ENCODE results near the gene WDR88.

DNA sequence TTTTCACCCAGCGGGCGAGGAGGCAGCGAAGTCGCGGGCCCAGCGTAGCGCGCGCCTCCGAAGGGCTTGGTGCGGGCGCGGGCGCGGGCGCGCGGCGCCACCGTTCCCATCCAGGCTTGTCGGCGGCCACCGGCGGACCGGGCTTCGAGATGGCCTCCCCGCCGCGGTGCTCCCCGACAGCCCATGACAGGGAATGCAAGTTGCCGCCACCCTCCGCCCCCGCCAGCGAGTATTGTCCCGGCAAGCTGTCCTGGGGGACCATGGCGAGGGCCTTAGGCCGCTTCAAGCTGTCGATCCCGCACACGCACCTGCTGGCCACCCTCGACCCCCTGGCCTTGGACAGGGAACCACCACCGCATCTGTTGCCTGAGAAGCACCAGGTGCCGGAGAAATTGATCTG, at the start of gene WDR88:
- TF ChIP-seq, protein P1, sequence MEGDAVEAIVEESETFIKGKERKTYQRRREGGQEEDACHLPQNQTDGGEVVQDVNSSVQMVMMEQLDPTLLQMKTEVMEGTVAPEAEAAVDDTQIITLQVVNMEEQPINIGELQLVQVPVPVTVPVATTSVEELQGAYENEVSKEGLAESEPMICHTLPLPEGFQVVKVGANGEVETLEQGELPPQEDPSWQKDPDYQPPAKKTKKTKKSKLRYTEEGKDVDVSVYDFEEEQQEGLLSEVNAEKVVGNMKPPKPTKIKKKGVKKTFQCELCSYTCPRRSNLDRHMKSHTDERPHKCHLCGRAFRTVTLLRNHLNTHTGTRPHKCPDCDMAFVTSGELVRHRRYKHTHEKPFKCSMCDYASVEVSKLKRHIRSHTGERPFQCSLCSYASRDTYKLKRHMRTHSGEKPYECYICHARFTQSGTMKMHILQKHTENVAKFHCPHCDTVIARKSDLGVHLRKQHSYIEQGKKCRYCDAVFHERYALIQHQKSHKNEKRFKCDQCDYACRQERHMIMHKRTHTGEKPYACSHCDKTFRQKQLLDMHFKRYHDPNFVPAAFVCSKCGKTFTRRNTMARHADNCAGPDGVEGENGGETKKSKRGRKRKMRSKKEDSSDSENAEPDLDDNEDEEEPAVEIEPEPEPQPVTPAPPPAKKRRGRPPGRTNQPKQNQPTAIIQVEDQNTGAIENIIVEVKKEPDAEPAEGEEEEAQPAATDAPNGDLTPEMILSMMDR (IDR thresholded peaks at IDR 0.05), result no peak
- no peak for TF ChIP-seq ZFX (IDR thresholded peaks at IDR 0.05; ENCODE audit: borderline replicate concordance)

Data from 22Rv1 (cell line).